ENCODE measurements around the gene SLC6A7.

SLC6A7 gene

GRCh38 chr5:150168864-150169263, 21.0 kb upstream of the SLC6A7 start:
- DNase-seq (ENCODE audit: insufficient read length, low spot score) (no peak), FAIRE-seq (no peak)
- TF ChIP-seq POLR2AphosphoS5 (IDR thresholded peaks at IDR 0.05; ENCODE audit: low read depth, low read length) (no peak), POLR2A (IDR thresholded peaks at IDR 0.05; ENCODE audit: low read depth, low read length) (no peak), PAX5 (IDR thresholded peaks at IDR 0.05; ENCODE audit: insufficient read depth, low read length, severe bottlenecking) (no peak), POU2F2 (IDR thresholded peaks at IDR 0.05; ENCODE audit: low read depth, low read length) (no peak), SPI1 (IDR thresholded peaks at IDR 0.05; ENCODE audit: low read depth, low read length) (no peak)

- no peak for FAIRE-seq
- TF ChIP-seq SPI1 (IDR thresholded peaks at IDR 0.05; ENCODE audit: low read depth, low read length) (no peak), POLR2A (IDR thresholded peaks at IDR 0.05; ENCODE audit: low read depth, low read length) (no peak), POLR2AphosphoS5 (IDR thresholded peaks at IDR 0.05; ENCODE audit: low read depth, low read length) (no peak), TAF1 (IDR thresholded peaks at IDR 0.05; ENCODE audit: low read depth, low read length) (no peak), POU2F2 (IDR thresholded peaks at IDR 0.05; ENCODE audit: low read depth, low read length) (no peak), PAX5 (IDR thresholded peaks at IDR 0.05; ENCODE audit: insufficient read depth, low read length, severe bottlenecking) (no peak)
- DNase-seq (ENCODE audit: insufficient read length, low spot score), result no peak
These were observed 17.7 kb upstream of the SLC6A7 start for GRCh38 chr5:150172145-150172544.

GRCh38 chr5:150172556-150172955, 17.3 kb upstream of the SLC6A7 start:
- DNase-seq (ENCODE audit: insufficient read length, low spot score) (no peak), FAIRE-seq (no peak)
- TF ChIP-seq SPI1 (IDR thresholded peaks at IDR 0.05; ENCODE audit: low read depth, low read length), result no peak
- no peak for TF ChIP-seq POLR2A (IDR thresholded peaks at IDR 0.05; ENCODE audit: low read depth, low read length)
- TF ChIP-seq POU2F2 (IDR thresholded peaks at IDR 0.05; ENCODE audit: low read depth, low read length), result no peak
- no peak for TF ChIP-seq PAX5 (IDR thresholded peaks at IDR 0.05; ENCODE audit: insufficient read depth, low read length, severe bottlenecking)
- TF ChIP-seq POLR2AphosphoS5 (IDR thresholded peaks at IDR 0.05; ENCODE audit: low read depth, low read length), result no peak
- no peak for TF ChIP-seq TAF1 (IDR thresholded peaks at IDR 0.05; ENCODE audit: low read depth, low read length)

- no peak for FAIRE-seq
- TF ChIP-seq POLR2AphosphoS5 (IDR thresholded peaks at IDR 0.05; ENCODE audit: low read depth, low read length), result no peak
- no peak for TF ChIP-seq TAF1 (IDR thresholded peaks at IDR 0.05; ENCODE audit: low read depth, low read length)
- TF ChIP-seq SPI1 (IDR thresholded peaks at IDR 0.05; ENCODE audit: low read depth, low read length), result no peak
- no peak for TF ChIP-seq POLR2A (IDR thresholded peaks at IDR 0.05; ENCODE audit: low read depth, low read length)
- no peak for TF ChIP-seq POU2F2 (IDR thresholded peaks at IDR 0.05; ENCODE audit: low read depth, low read length)
- no peak for TF ChIP-seq PAX5 (IDR thresholded peaks at IDR 0.05; ENCODE audit: insufficient read depth, low read length, severe bottlenecking)
- DNase-seq (ENCODE audit: insufficient read length, low spot score), result no peak
These were observed 16.7 kb upstream of the SLC6A7 start for GRCh38 chr5:150173161-150173560.

GRCh38 chr5:150174285-150174684, 15.6 kb upstream of the SLC6A7 start:
- TF ChIP-seq POLR2AphosphoS5 (IDR thresholded peaks at IDR 0.05; ENCODE audit: low read depth, low read length), result no peak
- TF ChIP-seq POU2F2 (IDR thresholded peaks at IDR 0.05; ENCODE audit: low read depth, low read length), result no peak
- no peak for TF ChIP-seq SPI1 (IDR thresholded peaks at IDR 0.05; ENCODE audit: low read depth, low read length)
- no peak for TF ChIP-seq POLR2A (IDR thresholded peaks at IDR 0.05; ENCODE audit: low read depth, low read length)
- TF ChIP-seq PAX5 (IDR thresholded peaks at IDR 0.05; ENCODE audit: insufficient read depth, low read length, severe bottlenecking), result no peak
- no peak for TF ChIP-seq TAF1 (IDR thresholded peaks at IDR 0.05; ENCODE audit: low read depth, low read length)
- DNase-seq (ENCODE audit: insufficient read length, low spot score) (no peak), FAIRE-seq (no peak)

GRCh38 chr5:150175076-150175475, 14.8 kb upstream of the SLC6A7 start:
- FAIRE-seq, result no peak
- no peak for TF ChIP-seq POU2F2 (IDR thresholded peaks at IDR 0.05; ENCODE audit: low read depth, low read length)
- DNase-seq (ENCODE audit: insufficient read length, low spot score), result no peak

GRCh38 chr5:150175536-150175935, 14.3 kb upstream of the SLC6A7 start:
- TF ChIP-seq PAX5 (IDR thresholded peaks at IDR 0.05; ENCODE audit: insufficient read depth, low read length, severe bottlenecking), result no peak
- TF ChIP-seq POLR2A (IDR thresholded peaks at IDR 0.05; ENCODE audit: low read depth, low read length), result no peak
- TF ChIP-seq TAF1 (IDR thresholded peaks at IDR 0.05; ENCODE audit: low read depth, low read length), result no peak
- no peak for TF ChIP-seq POLR2AphosphoS5 (IDR thresholded peaks at IDR 0.05; ENCODE audit: low read depth, low read length)
- TF ChIP-seq POU2F2 (IDR thresholded peaks at IDR 0.05; ENCODE audit: low read depth, low read length), result no peak
- no peak for TF ChIP-seq SPI1 (IDR thresholded peaks at IDR 0.05; ENCODE audit: low read depth, low read length)
- FAIRE-seq (no peak), DNase-seq (ENCODE audit: insufficient read length, low spot score) (no peak)

- DNase-seq (ENCODE audit: insufficient read length, low spot score), result no peak
- FAIRE-seq, result no peak
- TF ChIP-seq POU2F2 (IDR thresholded peaks at IDR 0.05; ENCODE audit: low read depth, low read length) (no peak), PAX5 (IDR thresholded peaks at IDR 0.05; ENCODE audit: insufficient read depth, low read length, severe bottlenecking) (no peak), SPI1 (IDR thresholded peaks at IDR 0.05; ENCODE audit: low read depth, low read length) (no peak), POLR2A (IDR thresholded peaks at IDR 0.05; ENCODE audit: low read depth, low read length) (no peak), POLR2AphosphoS5 (IDR thresholded peaks at IDR 0.05; ENCODE audit: low read depth, low read length) (no peak), TAF1 (IDR thresholded peaks at IDR 0.05; ENCODE audit: low read depth, low read length) (no peak)
These were observed 13.0 kb upstream of the SLC6A7 start for GRCh38 chr5:150176745-150177477.

GRCh38 chr5:150177721-150178120, 12.1 kb upstream of the SLC6A7 start:
- DNase-seq (ENCODE audit: insufficient read length, low spot score), result no peak
- TF ChIP-seq TAF1 (IDR thresholded peaks at IDR 0.05; ENCODE audit: low read depth, low read length) (no peak), PAX5 (IDR thresholded peaks at IDR 0.05; ENCODE audit: insufficient read depth, low read length, severe bottlenecking) (no peak), POLR2AphosphoS5 (IDR thresholded peaks at IDR 0.05; ENCODE audit: low read depth, low read length) (no peak), POU2F2 (IDR thresholded peaks at IDR 0.05; ENCODE audit: low read depth, low read length) (no peak), SPI1 (IDR thresholded peaks at IDR 0.05; ENCODE audit: low read depth, low read length) (no peak), POLR2A (IDR thresholded peaks at IDR 0.05; ENCODE audit: low read depth, low read length) (no peak)
- FAIRE-seq, result no peak

GRCh38 chr5:150178262-150178661, 11.6 kb upstream of the SLC6A7 start:
- no peak for TF ChIP-seq SPI1 (IDR thresholded peaks at IDR 0.05; ENCODE audit: low read depth, low read length)
- no peak for TF ChIP-seq TAF1 (IDR thresholded peaks at IDR 0.05; ENCODE audit: low read depth, low read length)
- no peak for TF ChIP-seq POLR2A (IDR thresholded peaks at IDR 0.05; ENCODE audit: low read depth, low read length)
- TF ChIP-seq POU2F2 (IDR thresholded peaks at IDR 0.05; ENCODE audit: low read depth, low read length), result no peak
- no peak for TF ChIP-seq POLR2AphosphoS5 (IDR thresholded peaks at IDR 0.05; ENCODE audit: low read depth, low read length)
- no peak for TF ChIP-seq PAX5 (IDR thresholded peaks at IDR 0.05; ENCODE audit: insufficient read depth, low read length, severe bottlenecking)
- FAIRE-seq (no peak), DNase-seq (ENCODE audit: insufficient read length, low spot score) (no peak)
